GM19372 (cell line): Measurements from ENCODE around the gene CHN1.
A peak's percentile ranks its signal among the peaks of the same experiment; 100 is the strongest.

Experiments used
- ATAC-seq: cut with Tn5 transposase; IDR thresholded peaks from one replicate; pipeline ENCODE4 v1.9.1; 2021; ENCODE audit warnings: mild to moderate bottlenecking, low read depth, moderate library complexity; ENCODE audit not compliant: unreplicated experiment

The CHN1 gene

GRCh38 chr2:174791020-174791419 is 214.2 kb downstream of the CHN1 start:
- no peak for ATAC-seq

DNA sequence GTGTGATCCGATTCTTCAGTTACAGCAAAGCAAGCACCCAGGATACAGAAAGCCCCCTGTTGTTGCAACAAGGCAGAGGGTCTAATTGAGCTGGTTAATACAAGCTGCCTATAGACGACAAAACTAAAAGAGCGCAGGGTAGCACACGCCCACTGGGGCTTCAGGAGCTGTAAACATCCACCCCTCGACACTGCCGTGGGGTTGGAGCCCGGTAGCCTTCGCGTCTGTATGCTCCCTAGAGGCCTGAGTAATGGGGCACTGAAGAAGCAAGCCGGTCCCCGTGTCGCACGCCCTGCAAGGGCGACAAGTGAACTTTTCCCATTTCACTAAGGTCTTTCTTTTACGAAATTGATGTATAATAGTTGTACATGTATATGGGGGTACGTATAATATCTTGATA is 216.2 kb downstream of the CHN1 start:
- no peak for ATAC-seq

DNA sequence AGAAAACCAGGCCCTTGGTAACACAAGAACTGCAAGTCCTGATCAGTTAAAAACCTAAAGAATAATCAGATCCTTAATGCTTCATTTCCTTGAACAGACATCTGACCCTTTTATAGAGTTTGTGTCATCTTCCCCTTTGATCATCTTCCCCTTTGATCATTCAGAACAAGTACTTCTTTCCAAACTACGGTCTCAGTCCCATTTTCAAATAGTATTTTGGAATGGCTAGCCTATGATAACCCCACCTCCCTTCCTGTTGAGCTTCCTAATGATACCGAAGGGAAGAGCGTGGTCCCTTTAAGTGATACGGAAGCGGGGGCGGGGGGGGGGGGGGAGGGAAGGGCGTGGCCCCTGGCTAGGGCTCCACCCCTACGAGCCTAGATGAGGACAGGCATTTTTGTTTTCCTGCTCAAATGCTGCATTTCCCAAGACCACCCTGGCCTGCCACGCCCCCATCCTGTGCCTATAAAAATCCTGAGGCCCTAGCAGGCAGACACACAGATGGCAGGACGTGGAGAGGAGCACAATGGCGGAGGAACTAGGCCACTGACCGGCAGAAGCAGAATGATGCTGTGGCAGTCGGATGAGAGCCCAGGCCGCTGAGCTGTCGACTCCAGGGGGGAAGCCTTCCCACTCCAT is 216.8 kb downstream of the CHN1 start:
- no peak for ATAC-seq

- no peak for ATAC-seq
These were observed 217.5 kb downstream of the CHN1 start for GRCh38 chr2:174787487-174788205.

DNA sequence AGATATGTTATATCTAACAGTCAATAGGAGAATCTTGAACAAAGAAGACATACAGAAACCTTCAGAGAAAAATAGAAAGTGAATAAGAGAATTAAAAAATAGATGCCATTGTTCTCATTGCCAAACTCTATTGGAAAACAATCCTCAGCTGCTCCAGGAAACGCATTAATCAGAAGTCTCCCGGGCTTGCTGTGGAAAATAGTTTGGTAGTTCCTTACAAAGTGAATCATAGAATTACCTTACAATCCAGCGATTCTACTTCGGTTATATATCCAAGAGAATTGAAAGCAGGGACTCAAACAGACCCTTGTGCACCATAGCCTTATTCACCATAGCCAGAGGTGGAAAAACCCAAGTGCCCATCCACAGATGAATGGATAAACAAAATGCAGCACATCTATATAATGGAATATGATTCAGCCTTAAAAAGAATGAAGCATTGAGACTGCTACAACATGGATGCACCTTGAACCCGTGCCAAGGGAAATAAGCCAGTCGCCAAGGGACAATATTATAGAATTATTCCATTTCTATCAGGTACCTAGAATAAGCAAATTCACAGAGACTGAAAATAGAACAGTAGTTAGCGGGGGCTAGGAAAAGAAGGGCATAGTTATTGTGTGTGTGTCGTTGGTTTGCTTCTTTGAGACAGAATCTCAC is 219.0 kb downstream of the CHN1 start:
- ATAC-seq = no peak

DNA sequence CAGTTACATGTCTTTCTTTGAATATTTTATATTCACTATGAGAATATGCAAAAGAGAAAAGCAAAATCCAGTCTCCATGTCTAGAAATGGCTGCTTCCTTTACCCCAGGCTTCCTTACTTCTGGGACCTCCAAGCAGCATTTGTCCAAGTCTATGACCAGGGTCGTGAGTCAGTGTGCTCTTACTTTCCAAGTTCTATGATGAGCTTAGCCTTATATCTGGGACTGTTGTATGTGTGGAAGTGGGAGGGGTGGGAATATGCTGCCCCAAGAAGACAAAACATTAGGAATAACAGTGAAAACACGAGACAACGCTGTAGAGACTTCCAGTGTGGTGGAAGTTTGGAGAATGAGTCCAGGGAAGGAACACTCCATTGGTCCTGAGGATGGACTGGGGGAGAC is 219.7 kb downstream of the CHN1 start:
- ATAC-seq = no peak

- ATAC-seq = no peak
These were observed 220.3 kb downstream of the CHN1 start for GRCh38 chr2:174784909-174785308.

GRCh38 chr2:174784316-174784715 is 220.9 kb downstream of the CHN1 start:
- ATAC-seq = no peak

GRCh38 chr2:174781996-174782395 is 223.2 kb downstream of the CHN1 start:
- no peak for ATAC-seq

DNA sequence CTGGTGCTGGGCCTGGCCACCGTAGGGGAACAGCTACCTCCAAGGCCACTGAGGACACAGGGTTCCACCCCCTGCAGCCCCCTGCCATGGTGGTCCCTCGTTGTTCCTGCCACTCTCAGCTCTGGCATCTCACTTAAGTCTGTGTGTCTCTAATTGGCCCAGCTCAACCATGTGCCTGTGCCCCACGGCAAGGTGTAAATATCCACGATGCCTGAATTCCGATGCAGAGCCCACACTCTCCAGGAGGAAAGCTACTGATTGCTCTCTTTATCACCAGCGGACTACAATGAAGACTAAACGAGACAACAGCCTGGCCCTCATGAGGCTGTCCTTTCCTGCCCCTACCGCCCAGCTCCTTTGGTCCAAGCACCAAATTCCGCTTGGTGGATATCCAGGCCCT is 223.9 kb downstream of the CHN1 start:
- ATAC-seq = no peak

DNA sequence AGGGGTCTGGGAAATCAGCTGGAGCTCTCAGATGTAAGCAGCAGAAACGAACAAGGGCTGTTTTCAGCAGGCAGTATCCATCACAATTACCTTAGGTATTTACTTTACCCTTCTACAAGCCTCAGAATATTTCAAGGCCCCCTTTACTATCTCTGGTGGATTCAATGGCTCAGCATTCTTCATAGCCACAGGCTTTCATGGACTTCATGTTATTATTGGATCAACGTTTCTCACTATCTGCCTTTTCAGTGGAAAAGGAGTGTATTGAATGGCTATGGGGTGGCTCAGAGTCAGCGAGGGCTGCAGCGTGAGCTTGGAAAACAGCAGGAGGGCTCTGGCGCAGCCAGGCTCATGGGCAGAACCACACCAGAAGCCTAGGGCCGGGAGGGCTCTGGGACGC is 224.3 kb downstream of the CHN1 start:
- no peak for ATAC-seq

GRCh38 chr2:174780191-174780840 is 224.9 kb downstream of the CHN1 start:
- ATAC-seq = no peak

DNA sequence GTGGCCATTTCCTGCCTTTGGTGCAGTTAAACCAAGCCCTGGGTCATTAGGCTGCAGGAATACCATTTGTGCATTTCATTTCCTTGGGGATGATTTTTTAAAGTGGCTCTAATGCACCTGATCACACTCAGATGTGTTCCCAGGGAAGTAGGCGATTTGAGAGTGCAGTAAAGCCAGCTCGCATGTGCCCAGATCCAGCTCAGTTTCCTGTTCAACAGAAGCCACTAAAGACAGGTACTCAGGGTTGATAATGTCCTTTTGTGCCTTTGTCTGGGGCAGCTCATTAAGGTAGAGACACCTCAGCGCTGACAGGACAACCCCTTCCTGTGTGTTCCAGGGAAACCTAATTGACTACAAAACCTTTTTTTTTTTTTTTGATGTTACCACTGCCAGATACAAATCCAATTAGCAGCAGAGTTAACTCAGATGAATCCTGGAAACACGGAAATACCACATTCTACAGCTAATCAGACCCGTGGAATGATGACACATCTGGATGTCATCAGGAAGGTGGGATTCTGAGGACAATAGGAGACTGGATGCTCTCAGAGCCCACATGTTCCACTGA is 225.7 kb downstream of the CHN1 start:
- no peak for ATAC-seq

- ATAC-seq = peak; percentile 64
These were observed 226.8 kb downstream of the CHN1 start for GRCh38 chr2:174778085-174778981.

DNA sequence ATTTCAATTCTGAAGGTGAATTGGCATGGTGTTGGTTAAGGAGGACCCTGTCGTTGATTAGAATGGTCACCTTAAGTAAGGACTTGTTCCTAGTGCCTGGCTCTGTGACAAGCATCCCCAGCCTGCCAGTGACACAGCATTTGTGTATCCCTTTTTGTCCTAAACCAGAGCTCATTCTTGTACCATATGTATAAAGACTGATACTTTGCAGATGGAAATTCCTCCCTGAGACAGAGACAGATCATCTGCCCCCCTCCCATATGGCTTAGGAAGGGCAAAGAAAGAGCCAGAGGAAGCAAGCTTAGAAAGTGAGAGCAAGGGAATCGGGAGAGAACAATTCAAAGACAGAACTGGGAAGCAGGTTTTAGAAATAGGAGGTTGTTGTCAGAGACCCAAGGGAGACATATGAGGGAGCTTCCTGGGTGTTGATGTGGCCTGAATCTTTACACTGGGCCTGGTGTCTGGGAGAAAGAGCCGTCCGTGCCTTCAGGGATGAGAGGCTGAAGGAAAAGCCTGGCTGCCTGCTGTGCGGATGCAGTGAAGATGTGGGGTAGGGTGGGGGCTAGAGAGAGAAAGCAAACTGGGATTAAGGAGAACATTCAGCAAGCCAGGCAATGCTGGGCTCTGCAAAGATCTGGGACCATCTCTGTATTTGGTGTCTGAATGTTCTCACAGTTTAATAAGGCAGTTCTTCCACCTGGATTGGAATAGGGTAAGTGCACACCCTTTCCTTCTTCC is 227.7 kb downstream of the CHN1 start:
- no peak for ATAC-seq

- no peak for ATAC-seq
These were observed 228.5 kb downstream of the CHN1 start for GRCh38 chr2:174776675-174777074.

DNA sequence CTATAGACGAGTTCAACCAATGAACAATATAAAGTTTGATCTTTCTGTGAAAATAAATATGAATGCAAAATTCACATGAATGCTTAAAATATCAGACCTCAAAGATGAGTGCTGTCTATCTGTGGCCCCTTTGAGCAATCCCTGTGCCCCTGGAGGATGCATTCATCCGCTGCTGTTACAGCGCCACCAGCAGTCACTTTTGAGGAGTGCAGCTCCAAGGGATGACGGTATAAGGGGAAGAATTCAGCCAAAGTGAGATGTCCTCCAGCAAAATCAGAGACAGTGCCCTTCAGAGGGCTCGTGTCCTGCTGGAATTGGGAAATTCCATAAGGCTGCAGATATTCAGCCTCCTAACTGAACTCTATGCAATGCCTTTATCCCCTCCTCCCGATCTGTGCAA is 229.0 kb downstream of the CHN1 start:
- no peak for ATAC-seq

GRCh38 chr2:174775571-174775980 is 229.6 kb downstream of the CHN1 start:
- no peak for ATAC-seq

- no peak for ATAC-seq
These were observed 230.3 kb downstream of the CHN1 start for GRCh38 chr2:174774886-174775285.
